Activated T-helper 1 cell treated with Interleukin-2 at 50 U/mL for 16 hours (primary cell): ENCODE measurements around the gene IGFBP3.

Experiments
- DNase-seq: peaks from one replicate; pipeline ENCODE4 v3.0.0-alpha.2; 2020; ENCODE audit warnings: low read depth

Gene IGFBP3

GRCh38 chr7:45891462-45892402, 29.3 kb downstream of the IGFBP3 start:
- no peak for DNase-seq

GRCh38 chr7:45890902-45891461, 30.1 kb downstream of the IGFBP3 start:
- DNase-seq = no peak

- no peak for DNase-seq
These were observed 30.8 kb downstream of the IGFBP3 start for GRCh38 chr7:45890125-45890901.

- DNase-seq = no peak
These were observed 31.6 kb downstream of the IGFBP3 start for GRCh38 chr7:45889367-45890067.

- no peak for DNase-seq
These were observed 32.1 kb downstream of the IGFBP3 start for GRCh38 chr7:45888993-45889366.

GRCh38 chr7:45888185-45888992, 32.7 kb downstream of the IGFBP3 start, which contains the start of gene IGFBP1:
Gene IGFBP1 (plus strand): TSS chr7:45888488. CDS start chr7:45888653, 165 bp downstream.
- no peak for DNase-seq

- DNase-seq = no peak
These were observed 34.0 kb downstream of the IGFBP3 start for GRCh38 chr7:45886931-45887667.

- no peak for DNase-seq
These were observed 35.7 kb downstream of the IGFBP3 start for GRCh38 chr7:45885264-45885882.

- no peak for DNase-seq
These were observed 36.9 kb downstream of the IGFBP3 start for GRCh38 chr7:45884136-45884535.

GRCh38 chr7:45882465-45882810, 38.6 kb downstream of the IGFBP3 start:
- no peak for DNase-seq

- DNase-seq = no peak
These were observed 39.2 kb downstream of the IGFBP3 start for GRCh38 chr7:45881759-45882464.

GRCh38 chr7:45881280-45881758, 39.8 kb downstream of the IGFBP3 start:
- DNase-seq = no peak

- DNase-seq = no peak
These were observed 40.6 kb downstream of the IGFBP3 start for GRCh38 chr7:45880433-45880860.

GRCh38 chr7:45878457-45879144, 42.5 kb downstream of the IGFBP3 start:
- DNase-seq = no peak

- no peak for DNase-seq
These were observed 44.6 kb downstream of the IGFBP3 start for GRCh38 chr7:45876519-45876918.

- DNase-seq = no peak
These were observed 46.5 kb downstream of the IGFBP3 start for GRCh38 chr7:45874408-45875131.

GRCh38 chr7:45873355-45873754, 47.7 kb downstream of the IGFBP3 start:
- no peak for DNase-seq

- DNase-seq = no peak
These were observed 48.1 kb downstream of the IGFBP3 start, which contains the start of gene CCDC201 for GRCh38 chr7:45873035-45873354. Gene CCDC201 (minus strand): TSS chr7:45873082. CDS start chr7:45873007, 75 bp downstream.
